OCI-LY1 (cell line): ENCODE results near the gene MINDY4.

ENCODE experiments used
- H2AFZ ChIP-seq: fragments of 200-600 bp; sonication (generic), shearing (Covaris generic); 2 replicates; pipeline ENCODE4 v1.6.0; 2014; ENCODE audit warnings: antibody characterized with exemption, mild to moderate bottlenecking, low read length
- H3F3A ChIP-seq: fragments of 200-600 bp; sonication (generic), shearing (Covaris generic); 2 replicates; pipeline ENCODE4 v1.6.0; 2014; ENCODE audit warnings: mild to moderate bottlenecking, antibody characterized with exemption, low read length, moderate library complexity; ENCODE audit not compliant: insufficient read depth
- H3K27ac ChIP-seq: fragments of 200-600 bp; sonication (generic); 2 replicates; pipeline ENCODE4 v1.5.1; 2014; ENCODE audit warnings: low read length, mixed run types, mild to moderate bottlenecking, low read depth; ENCODE audit not compliant: poor library complexity, severe bottlenecking
- H3K27me3 ChIP-seq: fragments of 200-600 bp; sonication (generic); 2 replicates; pipeline ENCODE4 v1.6.0; 2014; ENCODE audit warnings: antibody characterized with exemption, mild to moderate bottlenecking, low read length, moderate library complexity; ENCODE audit not compliant: insufficient read depth
- H3K36me3 ChIP-seq: fragments of 200-600 bp; sonication (generic); 2 replicates; pipeline ENCODE4 v1.6.1; 2014; ENCODE audit warnings: mild to moderate bottlenecking, antibody characterized with exemption, low read length, moderate library complexity, mixed read lengths; ENCODE audit not compliant: insufficient read depth
- H3K4me1 ChIP-seq: fragments of 200-600 bp; sonication (generic); 2 replicates; pipeline ENCODE4 v1.5.1; 2014; ENCODE audit warnings: mild to moderate bottlenecking, low read length, moderate library complexity; ENCODE audit not compliant: insufficient read depth, severe bottlenecking
- H3K4me2 ChIP-seq: fragments of 200-600 bp; sonication (generic), shearing (Covaris generic); 2 replicates; pipeline ENCODE4 v1.6.1; 2014; ENCODE audit warnings: low read length
- H3K4me3 ChIP-seq: fragments of 200-600 bp; sonication (generic); 2 replicates; pipeline ENCODE4 v1.5.1; 2014; ENCODE audit warnings: low read length, low read depth, mild to moderate bottlenecking, mixed read lengths; ENCODE audit not compliant: poor library complexity, severe bottlenecking
- H3K79me2 ChIP-seq: fragments of 200-600 bp; shearing (Covaris generic); 2 replicates; pipeline ENCODE4 v1.6.1; 2016; ENCODE audit warnings: mixed run types, low read length, mixed read lengths; ENCODE audit not compliant: insufficient read depth
- H3K9ac ChIP-seq: fragments of 200-600 bp; sonication (generic), shearing (Covaris generic); 2 replicates; pipeline ENCODE4 v1.6.1; 2014; ENCODE audit warnings: mild to moderate bottlenecking, low read length, mixed read lengths
- H3K9me2 ChIP-seq: fragments of 200-600 bp; sonication (generic), shearing (Covaris generic); 2 replicates; pipeline ENCODE4 v1.6.1; 2014; ENCODE audit warnings: low read depth, mild to moderate bottlenecking, low read length, mixed read lengths
- H3K9me3 ChIP-seq: fragments of 200-600 bp; shearing (Covaris generic); 2 replicates; pipeline ENCODE4 v1.6.1; 2014; ENCODE audit warnings: low read length, mixed read lengths
- H4K20me1 ChIP-seq: fragments of 200-600 bp; sonication (generic), shearing (Covaris generic); 2 replicates; pipeline ENCODE4 v1.6.0; 2016; ENCODE audit warnings: mild to moderate bottlenecking, low read length; ENCODE audit not compliant: insufficient read depth
- EZH2 ChIP-seq: fragments of 200-600 bp; sonication (generic), shearing (Covaris generic); IDR thresholded peaks from 2 replicates; pipeline ENCODE4 v1.8.0; 2017; ENCODE audit warnings: borderline replicate concordance, mixed run types, mild to moderate bottlenecking, antibody characterized with exemption, low read length, moderate library complexity, mixed read lengths
- TF ChIP-seq, protein P1 (sequence below): fragments of 200-600 bp; sonication (generic), shearing (Covaris generic); IDR thresholded peaks from 2 replicates; pipeline ENCODE4 v1.5.1; 2017; ENCODE audit warnings: mild to moderate bottlenecking, antibody characterized with exemption, low read length, moderate library complexity, mixed read lengths

MINDY4 gene

GRCh38 chr7:30799976-30800661, 28.9 kb downstream of the MINDY4 start:
- H3K27me3 ChIP-seq, result 0 out of 2 replicates have a peak, but pooled peaks cover 6% of the 10 kb centered on the region
- H3K27ac ChIP-seq, result no peak overlapping the region
- H3K36me3 ChIP-seq, result no peaks in the 10 kb centered on the region
- no peaks in the 10 kb centered on the region for H4K20me1 ChIP-seq
- no peaks in the 10 kb centered on the region for H3K4me1 ChIP-seq
- H3K9me2 ChIP-seq, result no peaks in the 10 kb centered on the region
- no peak overlapping the region for H3K4me2 ChIP-seq
- no peak overlapping the region for H3K9ac ChIP-seq
- H2AFZ ChIP-seq, result no peak overlapping the region
- no peaks in the 10 kb centered on the region for H3K9me3 ChIP-seq
- TF ChIP-seq, protein P1, sequence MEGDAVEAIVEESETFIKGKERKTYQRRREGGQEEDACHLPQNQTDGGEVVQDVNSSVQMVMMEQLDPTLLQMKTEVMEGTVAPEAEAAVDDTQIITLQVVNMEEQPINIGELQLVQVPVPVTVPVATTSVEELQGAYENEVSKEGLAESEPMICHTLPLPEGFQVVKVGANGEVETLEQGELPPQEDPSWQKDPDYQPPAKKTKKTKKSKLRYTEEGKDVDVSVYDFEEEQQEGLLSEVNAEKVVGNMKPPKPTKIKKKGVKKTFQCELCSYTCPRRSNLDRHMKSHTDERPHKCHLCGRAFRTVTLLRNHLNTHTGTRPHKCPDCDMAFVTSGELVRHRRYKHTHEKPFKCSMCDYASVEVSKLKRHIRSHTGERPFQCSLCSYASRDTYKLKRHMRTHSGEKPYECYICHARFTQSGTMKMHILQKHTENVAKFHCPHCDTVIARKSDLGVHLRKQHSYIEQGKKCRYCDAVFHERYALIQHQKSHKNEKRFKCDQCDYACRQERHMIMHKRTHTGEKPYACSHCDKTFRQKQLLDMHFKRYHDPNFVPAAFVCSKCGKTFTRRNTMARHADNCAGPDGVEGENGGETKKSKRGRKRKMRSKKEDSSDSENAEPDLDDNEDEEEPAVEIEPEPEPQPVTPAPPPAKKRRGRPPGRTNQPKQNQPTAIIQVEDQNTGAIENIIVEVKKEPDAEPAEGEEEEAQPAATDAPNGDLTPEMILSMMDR, result no peak
- no peak for TF ChIP-seq EZH2
- H3K79me2 ChIP-seq, result no peaks in the 10 kb centered on the region
- H3F3A ChIP-seq, result no peaks in the 10 kb centered on the region
- H3K4me3 ChIP-seq, result no peak overlapping the region

DNA sequence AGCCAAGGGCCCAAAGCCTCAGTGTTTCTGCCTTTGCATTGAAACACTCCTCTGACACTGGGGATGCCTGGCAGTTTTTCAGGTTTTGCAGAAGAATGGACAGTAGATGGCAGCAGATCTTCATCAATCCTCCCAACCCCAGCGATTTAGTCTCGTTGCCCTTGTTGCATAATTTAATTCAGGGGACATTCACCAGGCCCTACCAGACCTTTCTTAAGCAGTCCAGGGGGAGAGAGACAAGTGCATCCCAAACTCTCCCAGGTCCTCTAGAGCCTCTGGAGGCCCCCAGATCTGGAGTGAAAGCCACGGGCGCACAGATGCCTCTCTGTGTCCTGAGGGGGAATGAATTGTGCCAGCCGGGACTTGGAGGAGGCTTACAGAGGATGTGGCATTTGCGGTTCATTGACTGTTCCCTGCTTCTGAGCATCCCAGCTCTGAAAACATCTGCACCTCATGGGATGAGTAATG, 29.6 kb downstream of the MINDY4 start:
- no peak overlapping the region for H3K27ac ChIP-seq
- TF ChIP-seq, protein P1, result peak; percentile 91
- TF ChIP-seq EZH2, result no peak
- no peaks in the 10 kb centered on the region for H3K9me2 ChIP-seq
- H3K27me3 ChIP-seq, result 0 out of 2 replicates have a peak, but pooled peaks cover 9% of the 10 kb centered on the region
- no peaks in the 10 kb centered on the region for H3K4me1 ChIP-seq
- H3K4me2 ChIP-seq, result no peak overlapping the region
- no peak overlapping the region for H3K9ac ChIP-seq
- no peak overlapping the region for H2AFZ ChIP-seq
- no peaks in the 10 kb centered on the region for H3K36me3 ChIP-seq
- no peaks in the 10 kb centered on the region for H3K9me3 ChIP-seq
- H4K20me1 ChIP-seq, result no peaks in the 10 kb centered on the region
- H3K79me2 ChIP-seq, result no peaks in the 10 kb centered on the region
- no peak overlapping the region for H3K4me3 ChIP-seq
- no peaks in the 10 kb centered on the region for H3F3A ChIP-seq

DNA sequence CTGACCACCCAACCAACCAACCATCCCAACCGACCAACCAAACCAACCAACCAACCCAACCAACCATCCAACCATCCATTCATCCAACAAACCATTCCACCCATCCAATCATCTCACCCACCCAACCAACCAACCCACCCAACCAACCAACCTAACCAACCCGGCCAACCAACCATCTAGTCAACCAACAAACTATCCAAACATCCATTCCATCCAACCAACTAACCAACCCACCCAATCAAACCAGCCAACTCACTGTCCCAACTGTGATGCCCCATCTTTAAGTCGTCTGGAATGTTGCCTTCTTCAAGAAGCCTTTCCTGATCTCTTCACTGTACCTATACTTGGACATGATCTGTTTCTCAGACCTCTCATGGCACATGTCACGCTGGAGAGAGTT, 31.6 kb downstream of the MINDY4 start:
- Histone ChIP-seq H3K9me2 (no peaks in the 10 kb centered on the region), H4K20me1 (no peaks in the 10 kb centered on the region), H3K9me3 (no peaks in the 10 kb centered on the region), H3K4me1 (no peaks in the 10 kb centered on the region), H2AFZ (no peak overlapping the region), H3K27me3 (0 out of 2 replicates have a peak, but pooled peaks cover 9% of the 10 kb centered on the region), H3K4me3 (no peak overlapping the region), H3K36me3 (no peaks in the 10 kb centered on the region), H3F3A (no peaks in the 10 kb centered on the region), H3K4me2 (no peak overlapping the region), H3K9ac (no peak overlapping the region), H3K27ac (no peak overlapping the region), H3K79me2 (no peaks in the 10 kb centered on the region)
- TF ChIP-seq EZH2, result no peak
- TF ChIP-seq, protein P1, result no peak
